NCI-H2196 treated with DMSO at 0.1 percent for 48 hours (cell line): ENCODE results near the gene DUSP2.
"Not testable (repeated sequence)": the region's sequence is repeated elsewhere in the genome, so short reads cannot be mapped to it uniquely, and the experiment has no call there.

Source experiments
- DNase-seq: peaks from one replicate; lab custom pipeline; 2025; ENCODE audit not compliant: unreplicated experiment; lab: John Stamatoyannopoulos, UW

DUSP2 gene

GRCh38 chr2:96163415-96163767 is 18.2 kb upstream of the DUSP2 start:
- DNase-seq, result no peak

GRCh38 chr2:96161898-96162297 is 16.7 kb upstream of the DUSP2 start:
- no peak for DNase-seq

GRCh38 chr2:96160366-96160765 is 15.1 kb upstream of the DUSP2 start:
- DNase-seq, result not testable (repeated sequence)

GRCh38 chr2:96159084-96159830 is 14.0 kb upstream of the DUSP2 start:
- DNase-seq, result no peak

- DNase-seq, result no peak
These were observed 13.3 kb upstream of the DUSP2 start for GRCh38 chr2:96158554-96158940.

GRCh38 chr2:96157649-96158553 is 12.7 kb upstream of the DUSP2 start:
- DNase-seq, result no peak

- DNase-seq, result no peak
These were observed 11.8 kb upstream of the DUSP2 start for GRCh38 chr2:96156926-96157648.

- no peak for DNase-seq
These were observed 11.0 kb upstream of the DUSP2 start for GRCh38 chr2:96156011-96156820.

GRCh38 chr2:96154506-96155380 is 9.5 kb upstream of the DUSP2 start:
- DNase-seq, result no peak

- no peak for DNase-seq
These were observed 8.8 kb upstream of the DUSP2 start for GRCh38 chr2:96153991-96154431.

- DNase-seq, result no peak
These were observed 8.1 kb upstream of the DUSP2 start for GRCh38 chr2:96153291-96153713.

GRCh38 chr2:96152304-96153161 is 7.3 kb upstream of the DUSP2 start:
- no peak for DNase-seq

GRCh38 chr2:96151595-96152303 is 6.5 kb upstream of the DUSP2 start:
- no peak for DNase-seq

GRCh38 chr2:96150791-96151594 is 5.8 kb upstream of the DUSP2 start:
- no peak for DNase-seq

GRCh38 chr2:96150007-96150640 is 4.9 kb upstream of the DUSP2 start:
- DNase-seq, result no peak

GRCh38 chr2:96148410-96149217 is 3.4 kb upstream of the DUSP2 start:
- DNase-seq, result peak; percentile 95
